HepG2 (cell line): ENCODE data around the gene SRSF10. TPM values are rescaled to one million over a fixed set of nuclear protein-coding genes. Genes with fewer than 3 reads are reported as not detected.
A peak's percentile ranks its signal among the peaks of the same experiment; 100 is the strongest.

Source experiments
- BCL6 ChIP-seq: IDR thresholded peaks from 2 replicates; pipeline ENCODE4 v1.6.1; 2016; ENCODE audit warnings: missing genetic modification reagents, missing compliant biosample characterization
- CEBPG ChIP-seq: IDR thresholded peaks from 2 replicates; pipeline ENCODE4 v1.6.1; 2016
- ISL2 ChIP-seq: sonication (generic); formaldehyde crosslinking; IDR thresholded peaks from 2 replicates; pipeline ENCODE4 v1.5.0; 2020; ENCODE audit warnings: missing genetic modification reagents
- KAT7 ChIP-seq: IDR thresholded peaks from 2 replicates; pipeline ENCODE4 v1.6.1; 2018; ENCODE audit warnings: borderline replicate concordance, missing compliant biosample characterization
- NCOA1 ChIP-seq: sonication (generic); formaldehyde crosslinking; IDR thresholded peaks from 2 replicates; pipeline ENCODE4 v1.9.0; 2021; ENCODE audit warnings: missing genetic modification reagents
- NONO ChIP-seq, 2 experiments: fragments of 450-650 bp in 1 of 2; sonication (generic) in 1 of 2; formaldehyde crosslinking in 1 of 2; IDR thresholded peaks in 1 of 2; conservative IDR thresholded peaks in 1 of 2; 2 replicates each; pipeline versions ENCODE4 v1.6.1 to v1.8.0; 2017 to 2022; ENCODE audit warnings: mild to moderate bottlenecking in 1 of 2, missing genetic modification reagents in 1 of 2, moderate library complexity in 1 of 2
- TBX2 ChIP-seq: sonication (generic); formaldehyde crosslinking; IDR thresholded peaks from 2 replicates; pipeline ENCODE4 v1.5.0; 2020; ENCODE audit warnings: missing genetic modification reagents, mild to moderate bottlenecking, borderline replicate concordance
- TEAD3 ChIP-seq: optimal IDR thresholded peaks from 2 replicates; pipeline ENCODE3; 2016; ENCODE audit warnings: borderline replicate concordance
- ZNF12 ChIP-seq: sonication (generic); formaldehyde crosslinking; IDR thresholded peaks from 2 replicates; pipeline ENCODE4 v1.5.0; 2020; ENCODE audit warnings: missing genetic modification reagents
- ZNF124 ChIP-seq: sonication (generic); formaldehyde crosslinking; IDR thresholded peaks from 2 replicates; pipeline ENCODE4 v1.4.0; 2020; ENCODE audit warnings: missing genetic modification reagents
- ZNF138 ChIP-seq: sonication (generic); formaldehyde crosslinking; IDR thresholded peaks from 2 replicates; pipeline ENCODE4 v1.5.0; 2020; ENCODE audit warnings: mild to moderate bottlenecking, low read depth, missing genetic modification reagents
- ZNF205 ChIP-seq: IDR thresholded peaks from 2 replicates; pipeline ENCODE4 v1.6.1; 2018; ENCODE audit warnings: missing biosample characterization, missing genetic modification reagents
- ZNF572 ChIP-seq: sonication (generic); formaldehyde crosslinking; IDR thresholded peaks from 2 replicates; pipeline ENCODE4 v1.5.1; 2020; ENCODE audit warnings: mild to moderate bottlenecking, missing genetic modification reagents
- polyA plus RNA-seq, 8 experiments: library from polyadenylated mRNA; depleted of rRNA in 3 of 8; stranded (reverse) in 7 of 8; unstranded in 1 of 8; fragments of >200 nt; fragmentation: Illumina TruSeq in 4 of 8; extraction: Trizol in 4 of 8; gene quantifications; 2 replicates each; pipeline versions ENCODE4 v1.2.1 to v1.2.3, GENCODE V29; 2011 to 2016; ENCODE audit warnings: low read depth in 4 of 8, missing spikeins in 1 of 8, mixed read lengths in 1 of 8; ENCODE audit not compliant: insufficient read depth in 1 of 8
- total RNA-seq, 5 experiments: library from RNA; depleted of rRNA; stranded (reverse); fragments of >200 nt; fragmentation: Illumina TruSeq; extraction: Trizol; gene quantifications; 2 replicates each; pipeline ENCODE4 v1.2.3, GENCODE V29; 2016; ENCODE audit warnings: low read depth in 1 of 5
- TF ChIP-seq, protein P1 (sequence below): sonication (generic); formaldehyde crosslinking; IDR thresholded peaks from 2 replicates; pipeline ENCODE4 v1.4.0; 2020; ENCODE audit warnings: mild to moderate bottlenecking, missing genetic modification reagents, borderline replicate concordance
- TF ChIP-seq, protein P2 (sequence below): sonication (generic); IDR thresholded peaks from 2 replicates; pipeline ENCODE4 v1.6.1; 2016; ENCODE audit warnings: low read depth, borderline replicate concordance
- TF ChIP-seq, protein P3 (sequence below): IDR thresholded peaks from 2 replicates; pipeline ENCODE4 v1.6.1; 2012; ENCODE audit warnings: low read depth, low read length, improper control_type of control experiment
- TF ChIP-seq, protein P4 (sequence below): IDR thresholded peaks from 2 replicates; pipeline ENCODE4 v1.6.1; 2016; ENCODE audit warnings: low read depth, borderline replicate concordance
- TF ChIP-seq, protein P5 (sequence below): sonication (generic); formaldehyde crosslinking; conservative IDR thresholded peaks from 2 replicates; pipeline ENCODE4 v1.4.0; 2020; ENCODE audit warnings: mild to moderate bottlenecking, missing genetic modification reagents, moderate library complexity

SRSF10 gene
- total and polyA plus RNA-seq, 2 of the 13 experiments (the other 11 are each of a cell fraction or from before 2014, with no cell fraction given) = 126 to 186 TPM

DNA sequence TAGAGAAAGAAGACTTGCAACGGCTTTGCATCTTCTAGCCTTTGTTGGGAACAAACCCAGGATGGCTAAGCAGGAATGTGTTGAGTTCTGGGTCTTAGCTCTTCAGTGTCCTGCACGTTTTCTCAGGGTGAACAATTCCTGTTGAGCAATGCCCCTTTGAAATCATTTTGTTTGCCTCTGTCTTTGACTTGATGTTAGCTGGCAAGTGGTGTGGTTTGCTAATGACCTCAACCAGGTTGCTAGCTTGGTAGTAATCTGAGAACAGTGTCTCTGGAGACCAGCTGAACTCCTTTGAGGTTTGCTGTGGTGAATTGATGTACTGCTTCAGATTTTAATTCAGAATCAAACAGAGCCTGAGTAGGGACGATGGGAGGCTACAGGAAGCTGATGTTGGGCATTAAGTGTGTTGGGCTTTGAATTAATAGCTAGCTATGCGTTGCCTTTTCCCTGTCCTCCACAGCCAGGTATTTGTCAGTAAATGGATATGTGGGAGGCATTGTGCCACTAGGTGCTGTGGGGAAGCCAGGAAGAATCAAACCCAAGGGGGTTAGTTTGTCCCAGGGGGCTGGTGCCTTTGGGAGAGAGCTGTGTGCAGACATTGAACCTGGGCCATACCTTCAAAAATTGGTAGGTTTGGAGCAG lies 23.3 kb upstream of the SRSF10 start (continued):
- TF ChIP-seq, protein P1, sequence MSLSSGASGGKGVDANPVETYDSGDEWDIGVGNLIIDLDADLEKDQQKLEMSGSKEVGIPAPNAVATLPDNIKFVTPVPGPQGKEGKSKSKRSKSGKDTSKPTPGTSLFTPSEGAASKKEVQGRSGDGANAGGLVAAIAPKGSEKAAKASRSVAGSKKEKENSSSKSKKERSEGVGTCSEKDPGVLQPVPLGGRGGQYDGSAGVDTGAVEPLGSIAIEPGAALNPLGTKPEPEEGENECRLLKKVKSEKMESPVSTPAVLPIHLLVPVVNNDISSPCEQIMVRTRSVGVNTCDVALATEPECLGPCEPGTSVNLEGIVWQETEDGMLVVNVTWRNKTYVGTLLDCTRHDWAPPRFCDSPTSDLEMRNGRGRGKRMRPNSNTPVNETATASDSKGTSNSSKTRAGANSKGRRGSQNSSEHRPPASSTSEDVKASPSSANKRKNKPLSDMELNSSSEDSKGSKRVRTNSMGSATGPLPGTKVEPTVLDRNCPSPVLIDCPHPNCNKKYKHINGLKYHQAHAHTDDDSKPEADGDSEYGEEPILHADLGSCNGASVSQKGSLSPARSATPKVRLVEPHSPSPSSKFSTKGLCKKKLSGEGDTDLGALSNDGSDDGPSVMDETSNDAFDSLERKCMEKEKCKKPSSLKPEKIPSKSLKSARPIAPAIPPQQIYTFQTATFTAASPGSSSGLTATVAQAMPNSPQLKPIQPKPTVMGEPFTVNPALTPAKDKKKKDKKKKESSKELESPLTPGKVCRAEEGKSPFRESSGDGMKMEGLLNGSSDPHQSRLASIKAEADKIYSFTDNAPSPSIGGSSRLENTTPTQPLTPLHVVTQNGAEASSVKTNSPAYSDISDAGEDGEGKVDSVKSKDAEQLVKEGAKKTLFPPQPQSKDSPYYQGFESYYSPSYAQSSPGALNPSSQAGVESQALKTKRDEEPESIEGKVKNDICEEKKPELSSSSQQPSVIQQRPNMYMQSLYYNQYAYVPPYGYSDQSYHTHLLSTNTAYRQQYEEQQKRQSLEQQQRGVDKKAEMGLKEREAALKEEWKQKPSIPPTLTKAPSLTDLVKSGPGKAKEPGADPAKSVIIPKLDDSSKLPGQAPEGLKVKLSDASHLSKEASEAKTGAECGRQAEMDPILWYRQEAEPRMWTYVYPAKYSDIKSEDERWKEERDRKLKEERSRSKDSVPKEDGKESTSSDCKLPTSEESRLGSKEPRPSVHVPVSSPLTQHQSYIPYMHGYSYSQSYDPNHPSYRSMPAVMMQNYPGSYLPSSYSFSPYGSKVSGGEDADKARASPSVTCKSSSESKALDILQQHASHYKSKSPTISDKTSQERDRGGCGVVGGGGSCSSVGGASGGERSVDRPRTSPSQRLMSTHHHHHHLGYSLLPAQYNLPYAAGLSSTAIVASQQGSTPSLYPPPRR (CRISPR knock-in tag) = 0 out of 2 replicates have a peak, but pooled peaks have one; percentile 38
- TF ChIP-seq NCOA1 (CRISPR knock-in tag) (0 out of 2 replicates have a peak, but pooled peaks have one; percentile 30), KAT7 (CRISPR knock-in tag) (peak; percentile 39; the same call in 1 of the 2 replicates), CEBPG (CRISPR knock-in tag) (peak; percentile 91), TEAD3 (CRISPR knock-in tag) (peak; percentile 63), NONO (IDR thresholded peaks at IDR 0.05) (no peak), NONO (CRISPR knock-in tag; conservative IDR thresholded peaks at IDR 0.05) (0 out of 2 replicates have a peak, but pooled peaks have one; percentile 38), ZNF138 (no peak), ZNF572 (CRISPR knock-in tag) (no peak), ZNF12 (CRISPR knock-in tag) (no peak; the same call in 1 of the 2 replicates), ZNF124 (CRISPR knock-in tag) (0 out of 2 replicates have a peak, but pooled peaks have one; percentile 41), BCL6 (peak; percentile 42; the same call in 1 of the 2 replicates), ZNF205 (0 out of 2 replicates have a peak, but pooled peaks have one; percentile 22), ISL2 (CRISPR knock-in tag) (peak; percentile 52; the same call in 1 of the 2 replicates), TBX2 (CRISPR knock-in tag) (peak; percentile 56)
- TF ChIP-seq, protein P2, sequence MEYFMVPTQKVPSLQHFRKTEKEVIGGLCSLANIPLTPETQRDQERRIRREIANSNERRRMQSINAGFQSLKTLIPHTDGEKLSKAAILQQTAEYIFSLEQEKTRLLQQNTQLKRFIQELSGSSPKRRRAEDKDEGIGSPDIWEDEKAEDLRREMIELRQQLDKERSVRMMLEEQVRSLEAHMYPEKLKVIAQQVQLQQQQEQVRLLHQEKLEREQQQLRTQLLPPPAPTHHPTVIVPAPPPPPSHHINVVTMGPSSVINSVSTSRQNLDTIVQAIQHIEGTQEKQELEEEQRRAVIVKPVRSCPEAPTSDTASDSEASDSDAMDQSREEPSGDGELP = peak; percentile 59; the same call in 1 of the 2 replicates
- TF ChIP-seq, protein P3, sequence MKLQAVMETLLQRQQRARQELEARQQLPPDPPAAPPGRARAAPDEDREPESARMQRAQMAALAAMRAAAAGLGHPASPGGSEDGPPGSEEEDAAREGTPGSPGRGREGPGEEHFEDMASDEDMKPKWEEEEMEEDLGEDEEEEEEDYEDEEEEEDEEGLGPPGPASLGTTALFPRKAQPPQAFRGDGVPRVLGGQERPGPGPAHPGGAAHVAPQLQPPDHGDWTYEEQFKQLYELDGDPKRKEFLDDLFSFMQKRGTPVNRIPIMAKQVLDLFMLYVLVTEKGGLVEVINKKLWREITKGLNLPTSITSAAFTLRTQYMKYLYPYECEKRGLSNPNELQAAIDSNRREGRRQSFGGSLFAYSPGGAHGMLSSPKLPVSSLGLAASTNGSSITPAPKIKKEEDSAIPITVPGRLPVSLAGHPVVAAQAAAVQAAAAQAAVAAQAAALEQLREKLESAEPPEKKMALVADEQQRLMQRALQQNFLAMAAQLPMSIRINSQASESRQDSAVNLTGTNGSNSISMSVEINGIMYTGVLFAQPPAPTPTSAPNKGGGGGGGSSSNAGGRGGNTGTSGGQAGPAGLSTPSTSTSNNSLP = peak; percentile 45; the same call in 1 of the 2 replicates
- TF ChIP-seq, protein P4, sequence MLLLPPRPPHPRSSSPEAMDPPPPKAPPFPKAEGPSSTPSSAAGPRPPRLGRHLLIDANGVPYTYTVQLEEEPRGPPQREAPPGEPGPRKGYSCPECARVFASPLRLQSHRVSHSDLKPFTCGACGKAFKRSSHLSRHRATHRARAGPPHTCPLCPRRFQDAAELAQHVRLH (CRISPR knock-in tag) = peak; percentile 52; the same call in 1 of the 2 replicates
- TF ChIP-seq, protein P5, sequence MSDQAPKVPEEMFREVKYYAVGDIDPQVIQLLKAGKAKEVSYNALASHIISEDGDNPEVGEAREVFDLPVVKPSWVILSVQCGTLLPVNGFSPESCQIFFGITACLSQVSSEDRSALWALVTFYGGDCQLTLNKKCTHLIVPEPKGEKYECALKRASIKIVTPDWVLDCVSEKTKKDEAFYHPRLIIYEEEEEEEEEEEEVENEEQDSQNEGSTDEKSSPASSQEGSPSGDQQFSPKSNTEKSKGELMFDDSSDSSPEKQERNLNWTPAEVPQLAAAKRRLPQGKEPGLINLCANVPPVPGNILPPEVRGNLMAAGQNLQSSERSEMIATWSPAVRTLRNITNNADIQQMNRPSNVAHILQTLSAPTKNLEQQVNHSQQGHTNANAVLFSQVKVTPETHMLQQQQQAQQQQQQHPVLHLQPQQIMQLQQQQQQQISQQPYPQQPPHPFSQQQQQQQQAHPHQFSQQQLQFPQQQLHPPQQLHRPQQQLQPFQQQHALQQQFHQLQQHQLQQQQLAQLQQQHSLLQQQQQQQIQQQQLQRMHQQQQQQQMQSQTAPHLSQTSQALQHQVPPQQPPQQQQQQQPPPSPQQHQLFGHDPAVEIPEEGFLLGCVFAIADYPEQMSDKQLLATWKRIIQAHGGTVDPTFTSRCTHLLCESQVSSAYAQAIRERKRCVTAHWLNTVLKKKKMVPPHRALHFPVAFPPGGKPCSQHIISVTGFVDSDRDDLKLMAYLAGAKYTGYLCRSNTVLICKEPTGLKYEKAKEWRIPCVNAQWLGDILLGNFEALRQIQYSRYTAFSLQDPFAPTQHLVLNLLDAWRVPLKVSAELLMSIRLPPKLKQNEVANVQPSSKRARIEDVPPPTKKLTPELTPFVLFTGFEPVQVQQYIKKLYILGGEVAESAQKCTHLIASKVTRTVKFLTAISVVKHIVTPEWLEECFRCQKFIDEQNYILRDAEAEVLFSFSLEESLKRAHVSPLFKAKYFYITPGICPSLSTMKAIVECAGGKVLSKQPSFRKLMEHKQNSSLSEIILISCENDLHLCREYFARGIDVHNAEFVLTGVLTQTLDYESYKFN (CRISPR knock-in tag) = peak; percentile 64
